Renal cortex interstitium (tissue), 11 donors: Measurements from ENCODE around the gene MAP6. TPM values are rescaled to one million over a fixed set of nuclear protein-coding genes. Genes with fewer than 3 reads are reported as not detected.

ENCODE experiments used
- DNase-seq, 11 donors: peaks; one replicate each; pipeline ENCODE4 v3.0.0-alpha.2; 2013; ENCODE audit warnings: low read depth in 9 of 11, low spot score in 4 of 11; ENCODE audit errors: extremely low read depth in 1 of 11
- polyA plus RNA-seq, 3 donors: library from polyadenylated mRNA; unstranded; fragments of 120-200 nt; gene quantifications; one replicate each; pipeline ENCODE4 v1.2.1, GENCODE V29; 2013; ENCODE audit not compliant: insufficient read length in 3 of 3

MAP6 gene
- polyA plus RNA-seq, 3 donors: 5.7 to 8.4 (median 8.1) TPM

DNA sequence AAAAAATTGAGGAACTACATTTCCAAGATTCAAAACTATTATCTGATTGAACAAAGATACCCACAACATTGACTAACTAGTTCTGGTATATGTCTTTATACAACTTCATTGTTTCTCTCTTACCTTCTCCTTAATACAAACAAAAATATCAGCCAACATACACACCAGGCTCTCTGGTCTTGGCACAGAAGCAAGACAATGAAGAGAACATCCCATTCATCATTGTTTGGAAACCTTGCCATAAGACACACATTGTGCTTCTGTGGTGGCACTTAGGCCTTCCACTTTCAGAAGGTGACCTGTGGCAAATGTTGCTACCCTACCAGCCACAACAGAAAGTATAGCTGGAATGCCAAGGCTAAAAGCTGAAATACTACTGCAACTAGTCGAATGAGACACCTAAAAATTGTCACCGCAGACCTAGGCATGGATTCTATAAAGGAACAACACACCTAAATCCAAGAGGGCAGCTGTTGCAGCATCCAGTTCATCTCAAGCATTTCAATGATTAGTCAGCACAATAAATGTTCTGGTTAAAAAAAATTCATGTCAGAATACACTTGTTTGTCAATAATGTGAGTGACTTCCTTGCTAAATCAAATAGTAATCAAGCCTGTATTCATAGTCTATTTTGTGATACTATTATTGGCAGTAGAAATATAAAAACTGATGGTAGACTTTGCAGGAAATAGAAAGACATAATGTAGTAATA, 26.3 kb downstream of the MAP6 start:
- DNase-seq: no peak

DNA sequence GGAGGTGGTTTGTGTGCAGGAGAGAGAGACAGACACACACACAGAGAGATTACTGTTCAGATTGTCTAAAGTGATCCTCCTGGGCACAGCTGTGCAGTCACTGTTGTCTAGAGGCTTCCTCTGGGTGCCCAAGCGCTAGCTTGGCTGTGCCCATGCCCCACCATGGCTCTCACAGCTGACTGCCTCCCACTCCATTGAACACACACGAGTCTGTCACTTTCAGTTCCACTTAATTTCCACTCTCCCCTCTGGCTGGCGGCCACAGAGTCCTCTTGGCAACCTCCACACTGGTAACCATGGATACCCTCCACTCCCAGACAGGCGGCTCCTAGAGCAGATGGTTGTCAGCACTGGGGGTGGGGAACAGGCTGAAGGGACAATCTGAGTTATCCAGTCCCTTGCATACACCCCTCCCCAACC, 29.1 kb downstream of the MAP6 start:
- DNase-seq: peak; percentile 36 to 74 (median 60)

DNA sequence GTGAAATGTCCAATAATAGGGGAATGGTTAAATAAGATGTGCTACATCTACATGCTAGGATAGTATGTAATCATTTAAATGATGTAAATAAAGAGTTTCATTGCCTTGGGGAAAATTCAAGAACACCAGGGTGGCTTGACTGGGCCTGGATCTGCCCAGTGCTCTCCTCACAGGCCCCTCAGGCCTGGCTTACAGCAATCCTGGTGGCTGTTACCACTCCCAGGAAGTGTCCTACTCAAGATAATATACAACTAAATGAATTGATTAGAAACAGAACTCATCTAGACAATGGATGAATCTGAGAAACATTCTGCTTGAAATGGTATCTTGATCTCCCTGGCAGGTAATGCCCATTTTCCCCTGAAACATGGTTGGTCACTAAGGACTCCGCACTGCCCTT, 30.8 kb downstream of the MAP6 start:
- no peak for DNase-seq

DNA sequence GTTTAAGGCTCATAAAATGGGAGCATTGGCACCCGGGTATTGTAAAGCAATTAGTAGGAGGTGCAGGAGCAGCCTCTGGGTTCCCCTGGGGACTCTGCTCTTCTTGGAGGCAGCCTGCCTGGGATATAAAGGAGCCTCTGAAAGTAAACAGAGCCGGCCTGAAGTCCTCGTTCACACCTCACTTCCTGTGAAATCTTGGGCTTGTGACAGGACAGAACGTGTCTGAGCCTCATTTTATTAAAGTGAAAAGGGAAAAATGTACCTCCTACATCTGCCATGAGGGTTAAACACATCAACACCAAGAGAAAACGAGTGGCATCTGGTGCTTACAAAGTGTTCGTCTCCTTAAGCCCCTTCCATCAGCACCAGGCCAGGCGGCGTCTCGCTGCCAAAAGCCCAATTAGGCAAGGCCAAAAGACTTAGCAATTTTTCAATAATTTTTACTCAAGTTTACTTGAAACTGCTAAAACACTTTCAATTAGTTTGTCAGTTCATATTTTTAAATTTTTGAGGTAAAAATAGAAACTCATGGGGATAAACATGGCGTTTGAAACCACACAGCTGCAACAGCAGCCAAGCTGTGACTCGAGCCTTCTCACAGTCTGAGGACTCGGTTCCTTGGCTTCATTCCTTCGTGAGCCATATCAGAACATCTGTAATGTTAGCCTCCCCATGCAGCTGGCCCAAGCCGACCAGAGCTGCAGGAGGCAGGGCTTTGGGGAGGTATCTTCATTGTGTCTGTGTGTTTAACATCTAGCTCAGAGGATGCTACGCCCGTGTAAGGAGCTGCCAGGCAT, 33.6 kb downstream of the MAP6 start:
- DNase-seq: peak in 3 of 11 donors; percentile 11 to 21 (median 21)

DNA sequence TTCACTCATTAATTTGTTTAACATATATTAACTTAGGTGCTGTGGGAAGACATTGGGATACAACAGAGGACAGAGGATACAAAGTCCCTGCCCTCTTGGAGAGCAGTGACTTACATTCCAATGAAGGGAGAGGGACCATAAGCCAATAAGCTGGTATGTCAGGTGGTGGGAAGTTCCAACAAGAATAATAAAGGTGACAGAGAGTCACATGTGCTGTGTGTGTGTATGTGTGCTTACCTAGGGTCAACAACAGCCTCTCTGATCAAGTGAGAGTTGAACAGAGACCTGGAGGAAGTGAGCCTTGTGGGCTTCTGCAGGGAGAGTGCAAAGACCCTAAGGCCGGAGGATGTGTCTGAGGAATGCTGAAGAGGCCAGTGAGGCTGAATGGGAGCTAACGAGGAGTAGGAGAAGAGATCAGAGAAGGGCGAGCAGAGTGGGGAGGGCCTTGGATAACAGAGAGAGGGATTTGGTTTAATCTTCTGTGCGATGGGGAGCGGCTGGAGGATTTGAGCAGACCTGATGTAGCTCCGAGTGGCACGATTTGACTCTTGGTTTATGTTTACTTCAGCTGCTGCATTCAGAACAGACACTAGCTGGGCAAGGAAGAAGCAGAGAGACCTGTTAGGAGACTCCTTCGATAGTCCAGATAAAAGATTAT, 35.3 kb downstream of the MAP6 start:
- no peak for DNase-seq

DNA sequence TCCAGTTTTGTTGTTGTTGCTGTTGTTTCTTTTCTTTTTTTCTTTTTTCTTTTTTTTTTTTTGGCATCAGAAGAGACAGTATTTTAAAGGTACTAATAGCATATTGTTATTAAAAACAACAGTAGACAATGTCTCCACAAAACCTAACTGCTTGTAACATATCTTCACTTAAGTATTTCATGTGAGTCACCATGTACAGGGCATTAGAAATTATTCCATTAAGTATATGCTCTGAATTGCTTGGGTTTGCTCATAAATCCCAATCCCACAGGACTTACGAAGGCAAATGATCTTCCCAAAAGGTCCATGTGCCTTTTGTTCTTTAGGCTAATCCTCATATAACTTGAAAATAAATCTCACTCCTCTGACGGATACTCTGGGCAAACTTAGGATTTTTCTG, 35.9 kb downstream of the MAP6 start:
- no peak for DNase-seq

DNA sequence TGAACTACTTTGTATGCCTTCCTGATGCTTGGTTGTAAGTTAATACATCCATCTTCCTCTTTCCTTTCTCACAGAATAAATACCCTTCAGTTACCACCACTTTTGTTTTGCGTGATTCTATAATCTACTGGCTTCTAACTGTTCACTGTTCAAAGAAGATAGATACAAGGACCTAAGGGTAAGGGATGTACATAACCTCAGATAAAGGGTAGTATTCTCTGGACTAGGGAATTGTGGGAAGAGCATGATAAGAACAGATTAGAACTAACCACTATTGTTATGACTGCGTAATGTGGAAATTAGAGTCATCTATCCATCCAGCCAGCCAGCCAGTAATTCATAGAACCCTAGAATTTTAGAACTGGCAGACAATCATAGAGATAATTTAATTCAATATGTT, 36.4 kb downstream of the MAP6 start:
- DNase-seq: no peak

DNA sequence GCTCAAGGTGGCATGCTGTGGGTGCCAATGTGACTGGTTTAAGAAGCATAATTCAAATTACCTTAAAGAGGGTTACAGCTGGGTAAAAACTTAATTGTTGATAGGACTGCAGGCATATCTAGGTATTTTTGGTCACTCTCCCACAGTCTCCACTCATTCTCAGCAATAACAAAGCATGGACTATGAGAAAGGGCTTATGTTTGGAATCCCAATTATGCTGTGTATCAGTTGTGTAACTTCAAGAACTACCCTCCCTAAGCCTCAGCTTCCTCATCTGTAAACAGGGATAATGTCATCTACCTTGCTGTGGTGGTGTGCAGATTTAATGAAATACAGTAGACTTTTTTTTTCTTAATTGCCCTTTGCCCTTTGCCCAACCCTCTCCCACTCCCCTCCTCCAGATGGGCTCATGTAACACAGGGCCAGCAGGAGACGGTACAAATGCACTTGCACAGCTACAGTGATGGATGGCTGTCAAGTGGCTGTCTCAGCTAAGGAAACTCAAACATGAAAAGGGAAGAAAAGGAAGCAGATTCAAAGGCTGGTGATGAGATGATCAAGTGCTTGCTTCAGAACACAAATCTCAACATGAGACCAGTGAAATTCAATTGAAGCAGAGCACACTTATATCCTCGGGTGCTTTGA, 37.6 kb downstream of the MAP6 start:
- no peak for DNase-seq

DNA sequence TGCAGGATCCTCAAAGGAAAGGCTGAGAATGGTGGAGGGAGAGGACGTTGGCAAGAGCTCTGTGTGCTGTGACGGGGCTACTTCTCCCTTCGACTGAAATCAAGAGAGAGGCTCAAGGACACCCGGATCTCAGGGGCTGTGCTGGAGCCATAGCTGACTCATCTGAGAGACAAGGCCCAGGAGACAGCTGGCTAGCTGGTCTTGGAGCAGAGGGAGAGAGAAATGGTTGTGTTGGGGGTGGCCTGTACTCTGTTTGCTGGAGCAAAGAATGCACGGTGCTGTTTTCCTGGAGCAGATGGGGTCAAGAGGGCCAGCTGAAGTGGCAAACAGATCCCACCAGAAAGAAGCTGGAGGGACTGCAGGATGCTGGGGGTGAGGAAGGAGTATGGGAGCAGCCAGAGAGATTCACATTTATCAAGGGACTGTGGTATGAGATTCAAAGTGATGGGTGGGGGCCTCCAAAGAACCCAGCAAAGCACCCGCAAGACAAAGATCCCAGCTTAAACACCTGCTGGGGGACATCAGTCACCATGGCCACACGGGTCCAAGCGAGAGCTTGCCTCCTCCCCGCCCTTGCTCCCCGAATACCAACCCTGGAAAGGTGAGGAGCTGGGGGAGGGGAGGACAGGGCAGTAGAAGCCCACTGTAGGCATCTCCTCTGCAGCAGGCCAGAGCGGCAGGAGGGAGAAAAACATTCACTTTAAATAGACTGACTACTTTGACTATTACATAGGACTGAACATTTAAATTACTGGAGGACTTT, 40.8 kb downstream of the MAP6 start:
- no peak for DNase-seq

DNA sequence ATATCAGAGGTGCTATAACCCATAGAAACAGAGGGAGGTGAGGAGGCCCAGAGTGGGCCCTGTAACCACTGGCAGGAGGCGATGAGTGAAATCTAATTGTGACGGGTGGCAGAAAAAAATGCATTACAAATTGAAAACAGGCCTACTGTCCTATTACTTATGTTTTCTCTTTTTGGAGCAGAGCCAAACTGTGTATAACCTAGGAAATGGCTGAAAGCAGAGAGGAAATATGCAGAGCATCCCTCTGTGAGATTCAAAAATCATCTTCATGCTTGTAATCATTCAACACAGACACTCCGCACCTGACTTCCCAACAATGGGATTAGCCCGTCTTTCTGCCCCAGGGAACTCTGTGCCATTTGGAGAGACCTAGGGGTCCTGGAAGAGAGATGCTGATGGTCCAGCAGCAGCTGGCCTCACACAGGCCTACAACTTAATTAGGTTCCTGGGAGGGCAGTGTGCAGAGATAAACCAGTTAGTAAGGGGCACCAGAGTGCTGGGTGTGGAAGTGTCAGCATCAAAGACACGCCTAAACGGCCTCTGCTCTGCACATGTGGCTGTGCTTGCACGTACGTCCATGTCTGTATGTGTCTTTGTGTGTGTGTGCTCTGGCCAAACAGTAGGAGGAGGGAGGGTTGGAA, 41.8 kb downstream of the MAP6 start:
- no peak for DNase-seq

DNA sequence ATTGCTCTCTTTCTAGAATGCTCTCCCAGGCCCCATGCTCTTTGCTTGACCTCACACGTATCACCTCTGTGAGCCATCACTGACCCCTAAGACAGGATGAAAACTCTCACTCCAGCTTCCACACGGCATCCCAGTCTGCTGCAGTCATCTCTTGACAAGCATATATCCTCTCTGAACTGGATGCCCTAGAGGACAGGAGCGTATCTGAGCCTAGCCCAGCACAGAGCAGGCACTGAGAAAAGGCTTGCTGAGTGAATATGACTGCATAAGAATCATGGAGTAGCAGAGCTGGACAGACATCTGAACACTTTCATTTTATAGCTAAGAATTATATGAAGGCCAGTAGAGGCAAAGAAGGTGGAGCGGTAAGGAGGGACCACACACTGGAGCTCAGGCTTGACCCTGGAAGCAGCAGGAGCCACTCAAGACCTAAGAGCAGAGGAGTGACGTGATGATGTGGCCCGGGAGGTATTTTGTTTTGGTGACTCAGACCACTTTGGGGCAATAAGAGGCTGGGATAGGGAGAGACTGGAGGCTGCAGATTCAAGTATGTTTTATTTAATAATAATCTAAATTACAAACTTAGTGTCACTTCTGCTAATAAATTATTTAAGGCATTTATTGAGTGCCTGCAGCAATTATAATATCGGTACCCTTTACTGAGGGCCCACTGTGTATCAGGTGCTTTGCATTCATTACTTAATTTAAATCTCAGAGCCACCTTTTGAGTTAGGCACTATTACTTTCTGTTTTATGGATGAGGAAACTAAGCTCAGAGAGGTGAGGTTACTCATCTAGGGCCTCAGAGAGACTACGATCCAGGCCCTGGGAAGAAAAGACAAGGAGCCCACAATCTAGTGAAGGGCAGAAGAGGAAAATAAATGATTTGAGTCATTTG, 42.6 kb downstream of the MAP6 start:
- no peak for DNase-seq

DNA sequence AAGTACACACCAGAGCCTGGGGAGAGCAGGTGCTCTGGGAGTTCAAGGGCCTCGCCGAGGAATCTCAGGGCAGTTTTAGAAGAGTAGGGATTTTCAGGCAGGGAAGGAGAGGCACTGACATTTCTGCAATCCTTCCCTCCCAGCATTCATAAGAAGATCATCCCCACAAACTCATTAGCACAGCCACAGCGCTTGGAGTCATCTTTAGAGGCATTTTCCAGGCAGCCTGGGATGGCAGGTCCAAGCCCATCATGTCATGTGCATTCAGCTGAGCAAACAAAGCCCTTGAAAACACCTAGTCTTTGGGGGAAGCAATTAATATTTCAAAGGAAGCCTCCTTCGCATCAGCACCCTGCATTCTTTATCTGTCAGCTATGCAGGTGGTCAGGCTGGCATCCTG, 43.8 kb downstream of the MAP6 start:
- no peak for DNase-seq

DNA sequence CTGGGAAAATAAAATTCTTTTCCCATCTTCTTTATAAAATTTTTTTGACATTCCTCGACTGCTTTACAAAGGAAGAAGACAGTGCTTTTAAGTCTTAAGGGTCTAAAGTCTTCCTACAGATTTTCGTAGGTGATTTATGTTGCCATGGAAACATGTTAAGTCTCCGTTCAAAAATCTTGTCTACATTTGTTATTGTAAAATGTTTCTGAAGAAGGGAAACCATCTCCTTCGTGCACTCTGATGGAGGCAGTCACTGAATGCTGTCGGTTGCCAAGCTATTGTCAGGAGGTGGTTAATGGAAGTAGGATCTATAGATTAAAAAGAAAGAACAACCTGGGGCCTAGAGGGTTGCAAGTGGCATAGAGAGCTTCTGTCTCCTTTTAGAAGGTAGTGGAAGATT, 52.6 kb downstream of the MAP6 start:
- no peak for DNase-seq

DNA sequence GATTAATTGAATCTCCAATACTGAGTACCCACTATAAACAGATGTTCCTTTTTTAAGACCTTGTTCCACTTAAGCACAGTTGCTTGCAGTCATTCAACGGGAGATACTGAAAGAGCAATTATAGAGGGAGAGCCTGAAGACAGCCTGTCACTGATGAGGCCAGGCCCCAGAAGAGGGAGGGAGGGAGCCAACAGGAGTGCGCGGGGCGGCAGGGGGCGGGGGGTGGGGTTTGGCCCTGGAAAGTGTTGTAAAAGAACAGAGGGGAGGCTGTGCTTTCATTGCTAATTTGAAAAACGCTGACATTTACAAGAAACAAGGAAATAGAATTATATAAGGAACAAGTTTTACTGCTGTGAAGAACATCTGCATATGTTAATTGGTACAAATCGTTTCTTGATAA, 53.1 kb downstream of the MAP6 start:
- DNase-seq: no peak

DNA sequence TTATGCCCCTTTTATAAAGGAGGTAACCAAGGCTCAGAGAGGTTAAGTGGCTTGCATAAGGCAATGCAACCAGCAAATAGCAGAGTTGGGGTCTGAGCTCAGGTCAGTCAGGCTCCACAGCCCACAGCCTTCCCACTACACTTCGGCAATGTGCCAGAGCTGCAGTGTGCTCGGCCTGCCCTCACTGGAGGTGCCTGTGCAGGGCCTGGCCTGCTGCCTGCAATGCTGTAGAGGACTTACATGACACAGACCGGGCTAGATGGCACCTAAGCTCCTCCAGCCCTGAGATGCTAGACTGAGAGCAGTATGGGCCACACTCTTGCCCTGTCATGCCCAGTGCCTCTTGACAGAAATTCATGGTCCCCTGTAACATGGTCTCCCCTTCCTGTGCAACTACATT, 57.0 kb downstream of the MAP6 start:
- no peak for DNase-seq

DNA sequence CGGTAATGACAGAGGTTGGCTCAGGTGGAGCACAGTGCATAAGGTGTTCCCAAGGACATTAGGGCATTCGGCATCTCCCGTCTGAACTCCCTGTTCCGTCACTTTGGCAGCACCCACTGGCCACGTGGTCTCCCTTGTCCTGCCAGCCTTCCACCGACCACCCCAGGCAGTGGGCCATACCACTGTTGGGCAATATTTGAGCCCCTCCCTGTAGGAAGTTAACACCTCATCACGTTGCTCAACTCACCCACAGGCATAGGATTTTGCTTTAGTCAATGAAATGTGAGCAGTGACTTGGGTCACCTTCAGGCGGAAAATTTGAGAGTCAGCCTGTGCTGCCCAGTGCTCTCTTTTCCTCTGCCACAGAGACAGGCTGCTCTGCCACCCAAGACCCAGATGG, 62.7 kb downstream of the MAP6 start:
- DNase-seq: no peak
